ENCODE results near the gene GNAO1.

DNA sequence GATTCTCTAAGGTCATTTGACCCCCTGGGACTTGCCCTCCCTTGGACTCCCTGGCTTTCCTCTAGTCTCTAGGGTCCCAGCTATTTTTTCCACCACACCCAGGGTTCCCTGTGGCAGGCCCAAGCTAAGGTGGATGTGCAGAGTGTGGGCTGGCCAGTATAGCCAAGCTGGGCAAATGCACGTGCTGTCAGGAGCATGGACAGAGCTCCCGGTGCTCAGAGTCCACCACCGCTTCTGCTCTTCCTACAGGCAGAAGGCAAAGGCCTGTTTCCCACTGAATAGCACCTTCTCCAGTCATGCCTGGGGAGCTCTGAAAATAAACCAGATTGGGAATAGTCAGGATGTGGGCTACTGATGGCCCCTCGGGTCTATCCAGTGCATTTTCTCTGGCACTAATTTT lies 53.3 kb downstream of the GNAO1 start:
- TF ChIP-seq, protein P1, sequence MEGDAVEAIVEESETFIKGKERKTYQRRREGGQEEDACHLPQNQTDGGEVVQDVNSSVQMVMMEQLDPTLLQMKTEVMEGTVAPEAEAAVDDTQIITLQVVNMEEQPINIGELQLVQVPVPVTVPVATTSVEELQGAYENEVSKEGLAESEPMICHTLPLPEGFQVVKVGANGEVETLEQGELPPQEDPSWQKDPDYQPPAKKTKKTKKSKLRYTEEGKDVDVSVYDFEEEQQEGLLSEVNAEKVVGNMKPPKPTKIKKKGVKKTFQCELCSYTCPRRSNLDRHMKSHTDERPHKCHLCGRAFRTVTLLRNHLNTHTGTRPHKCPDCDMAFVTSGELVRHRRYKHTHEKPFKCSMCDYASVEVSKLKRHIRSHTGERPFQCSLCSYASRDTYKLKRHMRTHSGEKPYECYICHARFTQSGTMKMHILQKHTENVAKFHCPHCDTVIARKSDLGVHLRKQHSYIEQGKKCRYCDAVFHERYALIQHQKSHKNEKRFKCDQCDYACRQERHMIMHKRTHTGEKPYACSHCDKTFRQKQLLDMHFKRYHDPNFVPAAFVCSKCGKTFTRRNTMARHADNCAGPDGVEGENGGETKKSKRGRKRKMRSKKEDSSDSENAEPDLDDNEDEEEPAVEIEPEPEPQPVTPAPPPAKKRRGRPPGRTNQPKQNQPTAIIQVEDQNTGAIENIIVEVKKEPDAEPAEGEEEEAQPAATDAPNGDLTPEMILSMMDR (conservative IDR thresholded peaks at IDR 0.05; ENCODE audit: low read depth, low read length): no peak
- TF ChIP-seq EZH2 (IDR thresholded peaks at IDR 0.05; ENCODE audit: low read length, unreplicated experiment) (no peak), EZH2phosphoT487 (IDR thresholded peaks at IDR 0.05; ENCODE audit: borderline replicate concordance, low read length) (no peak)

All from PC-3 (cell line).